ENCODE measurements around the gene NUP133.

DNA sequence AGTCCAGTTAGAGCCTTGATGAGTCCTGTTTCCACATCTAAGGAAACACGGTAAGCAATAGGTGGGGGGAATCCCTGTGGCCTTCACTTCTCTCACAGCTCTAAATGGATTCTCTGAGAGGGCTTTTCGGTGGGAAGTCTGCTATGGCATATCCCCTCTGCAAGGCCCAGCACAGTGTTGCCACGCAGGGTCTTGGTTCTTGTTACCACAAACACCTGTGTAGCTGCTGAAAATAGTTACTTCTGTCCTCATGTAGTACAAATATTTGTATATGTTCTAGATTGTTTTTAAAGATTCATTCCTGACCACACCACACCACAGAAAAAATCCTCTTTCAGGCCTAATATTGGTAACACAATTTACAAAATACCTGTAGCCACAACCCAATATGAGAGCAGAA lies 79.9 kb downstream of the NUP133 start:
- TF ChIP-seq POLR2AphosphoS5 (IDR thresholded peaks at IDR 0.05; ENCODE audit: low read depth, low read length) (no peak), TAF1 (IDR thresholded peaks at IDR 0.05; ENCODE audit: low read depth, low read length) (no peak), POLR2A (IDR thresholded peaks at IDR 0.05; ENCODE audit: low read depth, low read length) (no peak)

Measured in GM12891 (cell line).